ENCODE data around the gene COX7A2L.
"Not testable (repeated sequence)": the region's sequence is repeated elsewhere in the genome, so short reads cannot be mapped to it uniquely, and the experiment has no call there.

The COX7A2L gene

DNA sequence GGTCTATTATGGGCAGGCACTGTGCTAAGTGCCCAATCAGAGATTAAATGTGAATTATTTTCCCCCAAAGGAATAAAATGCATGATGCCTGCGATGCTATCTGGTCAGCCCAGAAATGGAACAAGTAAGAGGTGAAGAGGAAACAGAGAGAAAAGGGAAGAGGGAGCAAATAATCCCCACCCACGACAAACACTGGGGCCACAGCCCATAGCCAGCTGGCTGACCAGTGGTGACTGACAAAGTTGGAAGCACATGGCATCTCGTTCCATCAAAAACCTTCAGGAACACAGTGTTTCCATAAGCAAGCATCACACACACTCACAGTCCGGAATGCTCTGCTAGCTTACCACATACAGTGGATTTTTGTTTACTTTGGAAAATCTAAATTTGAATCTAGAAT lies 21.1 kb upstream of the COX7A2L start:
- Histone ChIP-seq H3K36me3 (ENCODE audit: control insufficient read depth, insufficient read depth, low read length) (no peaks in the 10 kb centered on the region), H3K27me3 (replicated peaks; ENCODE audit: control insufficient read depth, insufficient read depth, low read length) (no peaks in the 10 kb centered on the region; the same call in 1 of the 2 replicates), H3K4me3 (replicated peaks; ENCODE audit: low read depth, low read length) (no peak overlapping the region)
- DNase-seq (ENCODE audit: extremely low read depth, insufficient read length), result no peak
- TF ChIP-seq, protein P1, sequence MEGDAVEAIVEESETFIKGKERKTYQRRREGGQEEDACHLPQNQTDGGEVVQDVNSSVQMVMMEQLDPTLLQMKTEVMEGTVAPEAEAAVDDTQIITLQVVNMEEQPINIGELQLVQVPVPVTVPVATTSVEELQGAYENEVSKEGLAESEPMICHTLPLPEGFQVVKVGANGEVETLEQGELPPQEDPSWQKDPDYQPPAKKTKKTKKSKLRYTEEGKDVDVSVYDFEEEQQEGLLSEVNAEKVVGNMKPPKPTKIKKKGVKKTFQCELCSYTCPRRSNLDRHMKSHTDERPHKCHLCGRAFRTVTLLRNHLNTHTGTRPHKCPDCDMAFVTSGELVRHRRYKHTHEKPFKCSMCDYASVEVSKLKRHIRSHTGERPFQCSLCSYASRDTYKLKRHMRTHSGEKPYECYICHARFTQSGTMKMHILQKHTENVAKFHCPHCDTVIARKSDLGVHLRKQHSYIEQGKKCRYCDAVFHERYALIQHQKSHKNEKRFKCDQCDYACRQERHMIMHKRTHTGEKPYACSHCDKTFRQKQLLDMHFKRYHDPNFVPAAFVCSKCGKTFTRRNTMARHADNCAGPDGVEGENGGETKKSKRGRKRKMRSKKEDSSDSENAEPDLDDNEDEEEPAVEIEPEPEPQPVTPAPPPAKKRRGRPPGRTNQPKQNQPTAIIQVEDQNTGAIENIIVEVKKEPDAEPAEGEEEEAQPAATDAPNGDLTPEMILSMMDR (IDR thresholded peaks at IDR 0.05; ENCODE audit: insufficient read depth, low read length, poor library complexity, severe bottlenecking), result no peak

DNA sequence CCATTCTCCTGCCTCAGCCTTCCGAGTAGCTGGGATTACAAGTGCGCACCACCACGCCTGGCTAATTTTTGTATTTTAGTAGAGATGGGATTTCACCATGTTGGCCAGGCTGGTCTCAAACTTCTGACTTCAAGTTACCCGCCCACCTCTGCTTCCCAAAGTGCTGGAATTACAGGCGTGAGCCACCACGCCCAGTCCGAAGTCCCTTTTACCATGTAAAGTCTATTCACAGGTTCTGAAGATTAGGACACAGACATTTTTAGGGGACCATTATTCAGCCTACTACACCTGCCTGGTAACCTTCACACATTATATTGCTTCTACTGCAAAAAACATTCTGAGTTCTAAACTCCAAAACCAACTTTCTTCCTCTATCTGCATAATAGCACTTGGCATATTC lies 19.0 kb upstream of the COX7A2L start:
- not testable (repeated sequence) for H3K4me3 ChIP-seq (replicated peaks; ENCODE audit: low read depth, low read length); H3K27me3 ChIP-seq (replicated peaks; ENCODE audit: control insufficient read depth, insufficient read depth, low read length); H3K36me3 ChIP-seq (ENCODE audit: control insufficient read depth, insufficient read depth, low read length); DNase-seq (ENCODE audit: extremely low read depth, insufficient read length)

DNA sequence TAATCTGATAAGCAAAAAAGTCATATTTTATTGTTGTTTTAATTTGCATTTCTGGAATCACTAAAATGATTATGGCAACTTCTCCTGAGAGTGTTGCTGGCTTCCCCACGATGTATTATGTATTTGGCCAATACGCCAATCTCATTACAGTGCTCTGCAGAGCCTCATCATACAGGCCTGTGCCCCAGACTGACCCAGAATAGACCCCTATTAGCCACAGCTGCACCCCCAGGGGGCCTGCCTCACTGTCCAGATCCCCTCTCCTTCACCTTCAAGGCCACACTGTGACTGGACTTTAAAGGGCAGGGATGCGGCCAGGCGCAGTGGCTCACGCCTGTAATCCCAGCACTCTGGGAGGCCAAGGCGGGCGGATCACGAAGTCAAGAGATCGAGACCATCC lies 17.4 kb upstream of the COX7A2L start:
- no peak for DNase-seq (ENCODE audit: extremely low read depth, insufficient read length)
- Histone ChIP-seq H3K36me3 (ENCODE audit: control insufficient read depth, insufficient read depth, low read length) (no peaks in the 10 kb centered on the region), H3K4me3 (replicated peaks; ENCODE audit: low read depth, low read length) (no peak overlapping the region), H3K27me3 (replicated peaks; ENCODE audit: control insufficient read depth, insufficient read depth, low read length) (no peaks in the 10 kb centered on the region; the same call in 1 of the 2 replicates)
- TF ChIP-seq, protein P1 (IDR thresholded peaks at IDR 0.05; ENCODE audit: insufficient read depth, low read length, poor library complexity, severe bottlenecking), result no peak

DNA sequence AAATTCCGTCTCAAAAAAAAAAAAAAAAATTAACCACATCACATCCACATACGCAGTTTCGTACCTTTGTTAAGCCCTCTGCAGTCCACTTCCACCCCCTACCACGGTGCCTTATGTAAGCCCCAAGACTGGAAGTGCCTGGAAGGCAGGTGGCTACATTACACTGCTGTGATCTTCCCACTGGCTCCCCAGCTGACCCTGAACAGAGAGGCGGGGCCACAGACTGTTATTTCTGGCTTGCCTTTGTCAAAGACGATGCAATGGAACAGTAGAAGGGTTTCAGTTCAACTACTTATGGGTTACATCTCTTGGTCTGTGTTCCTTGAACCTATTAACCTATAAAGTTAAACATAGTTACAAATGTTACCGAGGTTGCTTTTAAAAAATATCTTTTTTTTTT lies 15.7 kb upstream of the COX7A2L start:
- TF ChIP-seq, protein P1 (IDR thresholded peaks at IDR 0.05; ENCODE audit: insufficient read depth, low read length, poor library complexity, severe bottlenecking), result no peak
- DNase-seq (ENCODE audit: extremely low read depth, insufficient read length), result no peak
- no peaks in the 10 kb centered on the region for H3K36me3 ChIP-seq (ENCODE audit: control insufficient read depth, insufficient read depth, low read length)

DNA sequence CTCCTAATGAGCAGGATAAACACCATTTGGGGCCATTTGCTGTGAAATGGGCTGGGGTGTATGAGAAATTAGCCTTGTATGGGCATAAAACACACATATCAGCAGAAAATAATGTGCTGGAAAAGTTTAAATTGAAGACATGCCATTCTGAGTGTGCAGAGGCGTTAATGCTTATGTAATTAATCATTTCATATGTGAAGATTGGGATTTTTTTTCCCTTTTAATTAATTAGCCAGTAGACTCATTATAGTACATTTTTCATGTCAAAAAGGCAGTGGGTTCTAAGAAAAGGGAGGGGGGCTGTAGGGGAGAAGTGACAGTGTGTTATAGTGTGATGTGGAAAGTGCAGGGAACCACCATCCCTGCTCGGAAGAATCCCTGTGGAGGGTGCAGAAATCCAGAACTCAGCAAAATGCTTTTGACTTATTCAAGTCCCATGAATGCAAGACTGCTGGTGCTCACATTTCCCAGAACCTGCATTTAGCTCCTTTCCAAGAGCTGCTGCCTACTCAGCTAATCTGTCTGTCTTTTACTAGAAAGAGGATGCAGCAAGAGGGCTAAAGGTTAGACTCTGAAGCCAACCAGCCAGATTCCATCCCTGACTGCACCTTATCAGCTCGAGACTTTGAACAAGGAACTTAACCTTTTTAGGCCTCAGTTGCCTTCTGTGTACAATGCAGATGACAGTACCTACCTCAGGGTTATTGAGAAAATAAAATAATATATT lies 11.6 kb upstream of the COX7A2L start:
- TF ChIP-seq, protein P1 (IDR thresholded peaks at IDR 0.05; ENCODE audit: insufficient read depth, low read length, poor library complexity, severe bottlenecking), result no peak
- no peak for DNase-seq (ENCODE audit: extremely low read depth, insufficient read length)
- Histone ChIP-seq H3K27me3 (replicated peaks; ENCODE audit: control insufficient read depth, insufficient read depth, low read length) (no peaks in the 10 kb centered on the region), H3K4me3 (replicated peaks; ENCODE audit: low read depth, low read length) (no peak overlapping the region), H3K36me3 (ENCODE audit: control insufficient read depth, insufficient read depth, low read length) (no peaks in the 10 kb centered on the region)

More for the DNA sequence above, 15.7 kb upstream of the COX7A2L start:
- Histone ChIP-seq H3K27me3 (replicated peaks; ENCODE audit: control insufficient read depth, insufficient read depth, low read length) (no peaks in the 10 kb centered on the region; the same call in 1 of the 2 replicates), H3K4me3 (replicated peaks; ENCODE audit: low read depth, low read length) (no peak overlapping the region)

DNA sequence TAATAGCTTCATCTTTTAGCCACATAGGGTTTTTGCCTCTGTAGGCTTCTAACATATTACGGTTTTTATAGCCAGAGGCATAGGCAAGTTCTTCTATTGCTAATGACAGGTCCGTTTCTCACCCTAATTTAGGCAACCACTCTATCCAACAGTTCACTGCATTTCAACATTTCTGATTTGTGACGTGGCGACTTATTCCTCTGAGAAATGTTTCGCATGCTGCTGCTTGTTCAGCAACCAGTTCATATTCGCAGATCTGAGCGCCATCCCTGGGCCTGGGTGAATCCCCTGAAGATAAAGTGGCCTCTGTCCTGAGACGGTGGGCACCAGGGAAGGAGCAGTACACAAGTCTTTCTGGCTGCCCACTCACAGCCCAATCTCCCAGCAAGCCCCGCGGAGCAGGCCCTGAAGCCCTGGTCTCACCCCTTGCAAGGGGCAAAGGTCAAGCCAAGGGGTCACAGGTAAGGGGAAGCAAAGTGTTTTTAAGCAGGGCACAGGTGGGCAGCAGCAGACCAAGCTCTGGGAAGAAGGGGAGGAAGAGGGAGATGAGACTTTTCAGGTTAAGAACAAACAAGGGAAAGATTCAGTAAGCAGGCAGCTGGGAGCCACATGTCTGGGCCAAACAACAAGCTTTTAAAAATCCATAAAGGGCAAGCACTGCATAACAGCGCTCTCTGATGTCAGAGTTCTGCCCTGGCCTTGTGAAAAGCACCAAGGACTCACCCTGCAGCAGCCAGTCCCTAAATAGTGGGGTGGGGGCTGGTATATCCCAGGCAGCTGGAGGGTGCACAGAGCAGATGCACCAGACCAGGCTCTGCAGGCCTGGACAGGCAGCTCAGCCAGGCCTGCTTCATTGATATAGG lies 10.8 kb upstream of the COX7A2L start:
- TF ChIP-seq, protein P1 (IDR thresholded peaks at IDR 0.05; ENCODE audit: insufficient read depth, low read length, poor library complexity, severe bottlenecking), result no peak
- Histone ChIP-seq H3K36me3 (ENCODE audit: control insufficient read depth, insufficient read depth, low read length) (no peaks in the 10 kb centered on the region), H3K4me3 (replicated peaks; ENCODE audit: low read depth, low read length) (no peak overlapping the region), H3K27me3 (replicated peaks; ENCODE audit: control insufficient read depth, insufficient read depth, low read length) (no peaks in the 10 kb centered on the region)
- no peak for DNase-seq (ENCODE audit: extremely low read depth, insufficient read length)

Data from GM06990 (cell line).